ENCODE results near the gene MICALL2. TPM values are rescaled to one million over a fixed set of nuclear protein-coding genes. Genes with fewer than 3 reads are reported as not detected.

The MICALL2 gene
- total and polyA plus RNA-seq, 2 donors from 2014 or later, result 16.6 to 53.4 TPM

GRCh38 chr7:1386623-1387220 is 72.5 kb downstream of the MICALL2 start:
- Histone ChIP-seq H3K36me3 (ENCODE audit: control insufficient read depth in 2 of 3, insufficient read depth in 3 of 3, low read length in 3 of 3) (no peaks in the 10 kb centered on the region), H3K4me3 (ENCODE audit: low read length in 3 of 3) (no peak overlapping the region), H3K27ac (ENCODE audit: low read depth in 2 of 2, low read length in 2 of 2) (no peak overlapping the region), H3K9ac (ENCODE audit: low read length in 3 of 3) (no peak overlapping the region), H3K9me3 (ENCODE audit: control insufficient read depth in 2 of 3, insufficient read depth in 1 of 3, low read length in 3 of 3) (peaks cover 0 to 5% (median 2%) of the 10 kb centered on the region in 3 donors), H3K27me3 (ENCODE audit: control insufficient read depth, insufficient read depth, low read length) (no peaks in the 10 kb centered on the region), H3K4me1 (ENCODE audit: control insufficient read depth in 2 of 3, insufficient read depth in 2 of 3, low read depth in 1 of 3, low read length in 3 of 3) (no peaks in the 10 kb centered on the region)
- FAIRE-seq (no peak), DNase-seq (peak in 3 of 5 donors; percentile 50 to 76 (median 55))
- intact Hi-C loops (cut with DNase I), result no loop called here
- TF ChIP-seq, protein P1, sequence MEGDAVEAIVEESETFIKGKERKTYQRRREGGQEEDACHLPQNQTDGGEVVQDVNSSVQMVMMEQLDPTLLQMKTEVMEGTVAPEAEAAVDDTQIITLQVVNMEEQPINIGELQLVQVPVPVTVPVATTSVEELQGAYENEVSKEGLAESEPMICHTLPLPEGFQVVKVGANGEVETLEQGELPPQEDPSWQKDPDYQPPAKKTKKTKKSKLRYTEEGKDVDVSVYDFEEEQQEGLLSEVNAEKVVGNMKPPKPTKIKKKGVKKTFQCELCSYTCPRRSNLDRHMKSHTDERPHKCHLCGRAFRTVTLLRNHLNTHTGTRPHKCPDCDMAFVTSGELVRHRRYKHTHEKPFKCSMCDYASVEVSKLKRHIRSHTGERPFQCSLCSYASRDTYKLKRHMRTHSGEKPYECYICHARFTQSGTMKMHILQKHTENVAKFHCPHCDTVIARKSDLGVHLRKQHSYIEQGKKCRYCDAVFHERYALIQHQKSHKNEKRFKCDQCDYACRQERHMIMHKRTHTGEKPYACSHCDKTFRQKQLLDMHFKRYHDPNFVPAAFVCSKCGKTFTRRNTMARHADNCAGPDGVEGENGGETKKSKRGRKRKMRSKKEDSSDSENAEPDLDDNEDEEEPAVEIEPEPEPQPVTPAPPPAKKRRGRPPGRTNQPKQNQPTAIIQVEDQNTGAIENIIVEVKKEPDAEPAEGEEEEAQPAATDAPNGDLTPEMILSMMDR (IDR thresholded peaks at IDR 0.05; ENCODE audit: borderline replicate concordance, extremely low read depth, insufficient read depth), result no peak

GRCh38 chr7:1385809-1386622 is 73.3 kb downstream of the MICALL2 start:
- Histone ChIP-seq H3K4me3 (ENCODE audit: low read length in 3 of 3) (no peak overlapping the region), H3K4me1 (ENCODE audit: control insufficient read depth in 2 of 3, insufficient read depth in 2 of 3, low read depth in 1 of 3, low read length in 3 of 3) (no peaks in the 10 kb centered on the region), H3K9me3 (ENCODE audit: control insufficient read depth in 2 of 3, insufficient read depth in 1 of 3, low read length in 3 of 3) (no peaks in the 10 kb centered on the region), H3K27me3 (ENCODE audit: control insufficient read depth, insufficient read depth, low read length) (no peaks in the 10 kb centered on the region), H3K9ac (ENCODE audit: low read length in 3 of 3) (no peak overlapping the region), H3K36me3 (ENCODE audit: control insufficient read depth in 2 of 3, insufficient read depth in 3 of 3, low read length in 3 of 3) (no peaks in the 10 kb centered on the region), H3K27ac (ENCODE audit: low read depth in 2 of 2, low read length in 2 of 2) (no peak overlapping the region)
- FAIRE-seq (no peak), DNase-seq (no peak)
- intact Hi-C loops (cut with DNase I), result no loop called here
- TF ChIP-seq, protein P1 (IDR thresholded peaks at IDR 0.05; ENCODE audit: borderline replicate concordance, extremely low read depth, insufficient read depth), result no peak

- FAIRE-seq (no peak), DNase-seq (no peak)
- no peak overlapping the region for H3K4me3 ChIP-seq (ENCODE audit: low read length in 3 of 3)
- no peaks in the 10 kb centered on the region for H3K9me3 ChIP-seq (ENCODE audit: control insufficient read depth in 2 of 3, insufficient read depth in 1 of 3, low read length in 3 of 3)
- H3K27ac ChIP-seq (ENCODE audit: low read depth in 2 of 2, low read length in 2 of 2), result no peak overlapping the region
- intact Hi-C loops (cut with DNase I), result no loop called here
- TF ChIP-seq, protein P1 (IDR thresholded peaks at IDR 0.05; ENCODE audit: borderline replicate concordance, extremely low read depth, insufficient read depth), result no peak
- H3K36me3 ChIP-seq (ENCODE audit: control insufficient read depth in 2 of 3, insufficient read depth in 3 of 3, low read length in 3 of 3), result no peaks in the 10 kb centered on the region
- H3K4me1 ChIP-seq (ENCODE audit: control insufficient read depth in 2 of 3, insufficient read depth in 2 of 3, low read depth in 1 of 3, low read length in 3 of 3), result no peaks in the 10 kb centered on the region
- H3K27me3 ChIP-seq (ENCODE audit: control insufficient read depth, insufficient read depth, low read length), result no peaks in the 10 kb centered on the region
- no peak overlapping the region for H3K9ac ChIP-seq (ENCODE audit: low read length in 3 of 3)
Measured at GRCh38 chr7:1385086-1385808, 74.0 kb downstream of the MICALL2 start.

Other genes starting within 250 kb of the MICALL2 start
- 2.0 TPM for gene UNCX, start 226.6 kb downstream of the MICALL2 start, total RNA-seq
- gene UNCX, start 226.6 kb downstream of the MICALL2 start, polyA plus RNA-seq (ENCODE audit: insufficient read depth, low read depth, low replicate concordance), result 1.4 TPM
- 91.3 TPM for gene INTS1, start 44.9 kb upstream of the MICALL2 start, total RNA-seq
- 62.8 TPM for gene INTS1, start 44.9 kb upstream of the MICALL2 start, polyA plus RNA-seq (ENCODE audit: insufficient read depth, low read depth, low replicate concordance)
- gene MAFK, start 71.2 kb upstream of the MICALL2 start, total RNA-seq, result 37.0 TPM
- gene MAFK, start 71.2 kb upstream of the MICALL2 start, polyA plus RNA-seq (ENCODE audit: insufficient read depth, low read depth, low replicate concordance), result 12.9 TPM
- gene TMEM184A, start 96.7 kb upstream of the MICALL2 start, total RNA-seq, result 11.0 TPM
- 6.8 TPM for gene TMEM184A, start 96.7 kb upstream of the MICALL2 start, polyA plus RNA-seq (ENCODE audit: insufficient read depth, low read depth, low replicate concordance)
- gene PSMG3, start 110.6 kb upstream of the MICALL2 start, total RNA-seq, result 29.7 TPM
- 66.6 TPM for gene PSMG3, start 110.6 kb upstream of the MICALL2 start, polyA plus RNA-seq (ENCODE audit: insufficient read depth, low read depth, low replicate concordance)
- gene ELFN1, start 210.8 kb upstream of the MICALL2 start, total RNA-seq, result 3.8 TPM
- 3.5 TPM for gene ELFN1, start 210.8 kb upstream of the MICALL2 start, polyA plus RNA-seq (ENCODE audit: insufficient read depth, low read depth, low replicate concordance)